MG63 (cell line): ENCODE data around the gene TRIM75. TPM values are rescaled to one million over a fixed set of nuclear protein-coding genes. Genes with fewer than 3 reads are reported as not detected.
"Not testable (repeated sequence)": the region's sequence is repeated elsewhere in the genome, so short reads cannot be mapped to it uniquely, and the experiment has no call there.

Experiments used
- DNase-seq: peaks from one replicate; pipeline ENCODE4 v3.0.0-alpha.2; 2020
- H3K27me3 ChIP-seq: fragments of 250-450 bp; sonication (Bioruptor Pico); 2 replicates; pipeline ENCODE4 v1.5.1; 2020; ENCODE audit warnings: mild to moderate bottlenecking, moderate library complexity
- H3K36me3 ChIP-seq: fragments of 250-450 bp; sonication (Bioruptor Pico); 2 replicates; pipeline ENCODE4 v1.5.1; 2020; ENCODE audit warnings: mild to moderate bottlenecking, moderate library complexity
- H3K4me3 ChIP-seq: fragments of 250-450 bp; sonication (Bioruptor Pico); 2 replicates; pipeline ENCODE4 v1.5.1; 2020; ENCODE audit warnings: mild to moderate bottlenecking, moderate library complexity
- H3K9me3 ChIP-seq: fragments of 250-450 bp; sonication (Bioruptor Pico); 2 replicates; pipeline ENCODE4 v1.5.1; 2020; ENCODE audit warnings: mild to moderate bottlenecking, moderate library complexity
- total RNA-seq: library from RNA; depleted of rRNA; stranded (reverse); fragments of >200 nt; shearing (Covaris generic); gene quantifications from 2 replicates; pipeline ENCODE4 v1.2.3, GENCODE V29; 2014; ENCODE audit warnings: low replicate concordance

The TRIM75 gene
- total RNA-seq, 1 experiment from 2014 or later = not detected

GRCh38 chr4:165058666-165059065 is 5.0 kb downstream of the TRIM75 start:
- no peak for DNase-seq
- Histone ChIP-seq H3K27me3 (no peaks in the 10 kb centered on the region), H3K9me3 (no peaks in the 10 kb centered on the region), H3K4me3 (no peak overlapping the region), H3K36me3 (no peaks in the 10 kb centered on the region)

DNA sequence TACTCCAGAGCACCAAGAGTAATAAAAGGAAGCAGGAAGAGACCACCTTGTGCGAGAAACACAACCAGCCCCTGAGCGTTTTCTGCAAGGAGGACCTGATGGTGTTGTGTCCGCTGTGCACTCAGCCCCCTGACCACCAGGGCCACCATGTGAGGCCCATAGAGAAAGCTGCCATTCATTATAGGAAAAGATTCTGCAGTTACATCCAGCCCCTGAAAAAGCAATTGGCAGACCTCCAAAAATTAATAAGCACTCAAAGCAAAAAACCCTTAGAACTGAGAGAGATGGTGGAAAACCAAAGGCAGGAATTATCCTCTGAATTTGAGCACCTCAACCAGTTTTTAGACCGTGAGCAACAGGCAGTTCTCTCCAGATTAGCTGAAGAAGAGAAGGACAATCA is 5.7 kb downstream of the TRIM75 start:
- no peak for DNase-seq
- no peaks in the 10 kb centered on the region for H3K27me3 ChIP-seq
- H3K4me3 ChIP-seq = no peak overlapping the region
- H3K36me3 ChIP-seq = no peaks in the 10 kb centered on the region
- no peaks in the 10 kb centered on the region for H3K9me3 ChIP-seq

DNA sequence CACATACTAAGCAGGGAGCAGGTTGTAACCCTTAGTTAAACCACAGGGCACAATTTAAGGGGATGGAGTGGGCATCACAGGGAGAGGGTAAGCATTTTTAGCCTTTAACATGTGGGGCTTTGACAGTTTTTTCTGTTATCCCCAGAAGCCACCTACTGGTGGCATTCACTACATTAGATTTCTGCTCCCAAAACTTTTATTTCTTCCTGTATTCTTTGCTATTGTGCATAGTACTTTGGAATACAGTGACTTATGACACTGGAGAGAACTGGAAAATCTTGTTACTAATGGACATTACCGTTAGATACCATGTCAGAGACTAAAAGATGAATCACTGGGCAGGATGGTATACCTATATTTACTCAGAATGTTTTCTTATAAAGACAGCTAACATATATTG is 7.3 kb downstream of the TRIM75 start:
- Histone ChIP-seq H3K9me3 (no peaks in the 10 kb centered on the region), H3K4me3 (no peak overlapping the region), H3K36me3 (no peaks in the 10 kb centered on the region), H3K27me3 (no peaks in the 10 kb centered on the region)
- no peak for DNase-seq

- DNase-seq = no peak
- H3K36me3 ChIP-seq = no peaks in the 10 kb centered on the region
- H3K27me3 ChIP-seq = no peaks in the 10 kb centered on the region
- no peak overlapping the region for H3K4me3 ChIP-seq
- H3K9me3 ChIP-seq = no peaks in the 10 kb centered on the region
These were observed 16.9 kb downstream of the TRIM75 start for GRCh38 chr4:165070560-165070959.

DNA sequence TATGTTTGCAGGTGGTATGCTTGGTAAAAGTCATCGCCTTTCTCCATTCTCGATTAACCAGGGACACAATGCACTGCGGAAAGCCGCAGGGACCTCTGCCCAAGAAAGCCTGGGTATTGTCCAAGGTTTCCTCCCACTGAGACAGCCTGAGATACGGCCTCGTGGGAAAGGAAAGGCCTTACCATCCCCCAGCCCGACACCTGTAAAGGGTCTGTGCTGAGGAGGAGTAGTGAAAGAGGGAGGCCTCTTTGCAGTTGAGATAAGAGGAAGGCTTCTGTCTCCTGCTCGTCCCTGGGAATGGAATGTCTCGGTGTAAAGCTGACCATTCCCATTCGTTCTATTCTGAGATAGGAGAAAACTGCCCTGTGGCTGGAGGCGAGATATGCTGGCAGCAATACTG is 19.7 kb downstream of the TRIM75 start:
- not testable (repeated sequence) for H3K27me3 ChIP-seq, DNase-seq, H3K9me3 ChIP-seq, H3K36me3 ChIP-seq, H3K4me3 ChIP-seq

- DNase-seq = no peak
- no peaks in the 10 kb centered on the region for H3K27me3 ChIP-seq
These were observed 23.4 kb downstream of the TRIM75 start for GRCh38 chr4:165077034-165077578.

GRCh38 chr4:165079476-165079875 is 25.8 kb downstream of the TRIM75 start:
- Histone ChIP-seq H3K27me3 (no peaks in the 10 kb centered on the region), H3K4me3 (no peak overlapping the region), H3K9me3 (no peaks in the 10 kb centered on the region), H3K36me3 (no peaks in the 10 kb centered on the region; the same call in 1 of the 2 replicates)
- no peak for DNase-seq

More at GRCh38 chr4:165077034-165077578, 23.4 kb downstream of the TRIM75 start:
- Histone ChIP-seq H3K36me3 (no peaks in the 10 kb centered on the region; the same call in 1 of the 2 replicates), H3K4me3 (no peak overlapping the region), H3K9me3 (no peaks in the 10 kb centered on the region)

DNA sequence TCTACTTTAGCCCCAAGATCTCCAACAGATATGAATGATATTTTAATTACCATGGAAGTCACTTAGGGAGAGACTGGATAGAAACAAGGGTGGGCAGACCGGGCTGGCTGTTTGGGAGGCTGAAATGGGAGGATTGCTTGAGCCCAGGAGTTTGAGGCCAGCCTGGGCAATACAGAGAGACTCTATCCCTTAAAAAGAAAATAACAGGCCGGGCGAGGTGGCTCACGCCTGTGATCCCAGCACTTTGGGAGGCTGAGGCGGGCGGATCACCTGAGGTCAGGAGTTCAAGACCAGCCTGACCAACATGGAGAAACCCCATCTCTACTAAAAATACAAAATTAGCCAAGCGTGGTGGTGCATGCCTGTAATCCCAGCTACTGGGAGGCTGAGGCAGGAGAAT is 31.1 kb downstream of the TRIM75 start:
- not testable (repeated sequence) for H3K36me3 ChIP-seq, H3K4me3 ChIP-seq, H3K9me3 ChIP-seq, DNase-seq, H3K27me3 ChIP-seq

- Histone ChIP-seq H3K9me3 (no peaks in the 10 kb centered on the region), H3K36me3 (no peaks in the 10 kb centered on the region), H3K4me3 (no peak overlapping the region), H3K27me3 (no peaks in the 10 kb centered on the region)
- no peak for DNase-seq
These were observed 32.3 kb downstream of the TRIM75 start for GRCh38 chr4:165085946-165086345.

DNA sequence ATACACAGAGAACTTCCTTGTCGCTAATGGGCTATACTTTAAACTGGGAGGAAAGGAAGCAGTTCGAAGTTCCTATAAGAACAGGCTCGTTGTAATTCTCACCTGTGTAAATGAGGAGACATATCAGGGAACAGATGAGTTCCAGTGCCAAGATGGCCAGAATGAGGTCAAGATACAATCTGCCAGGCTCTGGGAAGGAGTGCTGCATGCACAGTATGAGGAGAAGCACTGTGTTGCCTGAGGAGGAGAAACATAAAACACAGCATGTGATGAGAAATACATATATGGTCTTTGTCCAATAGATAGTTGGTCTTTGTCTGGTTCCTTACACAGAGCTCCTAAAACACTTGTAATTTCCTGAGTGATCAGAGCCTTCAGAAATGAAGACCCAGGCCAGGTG is 34.7 kb downstream of the TRIM75 start:
- no peaks in the 10 kb centered on the region for H3K36me3 ChIP-seq
- no peak for DNase-seq
- no peaks in the 10 kb centered on the region for H3K9me3 ChIP-seq
- H3K27me3 ChIP-seq = no peaks in the 10 kb centered on the region
- H3K4me3 ChIP-seq = no peak overlapping the region

DNA sequence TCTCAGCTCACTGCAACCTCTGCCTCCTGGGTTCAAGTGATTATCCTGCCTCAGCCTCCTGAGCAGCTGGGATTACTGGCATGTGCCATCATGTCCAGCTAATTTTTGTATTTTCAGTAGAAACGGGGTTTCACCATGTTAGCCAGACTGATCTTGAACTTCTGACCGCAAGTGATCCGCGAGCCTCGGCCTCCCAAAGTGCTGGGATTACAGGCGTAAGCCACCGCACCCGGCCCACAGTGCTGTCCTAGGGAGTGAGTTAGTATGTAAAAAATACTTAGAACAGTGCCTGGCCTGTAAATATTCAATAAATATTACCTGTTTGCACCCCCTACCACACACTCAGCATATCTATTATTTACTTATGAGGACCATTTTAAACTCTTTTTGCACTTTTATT is 38.5 kb downstream of the TRIM75 start:
- DNase-seq, H3K9me3 ChIP-seq, H3K36me3 ChIP-seq, H3K4me3 ChIP-seq, H3K27me3 ChIP-seq: not testable (repeated sequence)

GRCh38 chr4:165094873-165095272 is 41.2 kb downstream of the TRIM75 start:
- Histone ChIP-seq H3K9me3 (no peaks in the 10 kb centered on the region), H3K4me3 (no peak overlapping the region), H3K27me3 (no peaks in the 10 kb centered on the region), H3K36me3 (no peaks in the 10 kb centered on the region)
- DNase-seq = no peak

DNA sequence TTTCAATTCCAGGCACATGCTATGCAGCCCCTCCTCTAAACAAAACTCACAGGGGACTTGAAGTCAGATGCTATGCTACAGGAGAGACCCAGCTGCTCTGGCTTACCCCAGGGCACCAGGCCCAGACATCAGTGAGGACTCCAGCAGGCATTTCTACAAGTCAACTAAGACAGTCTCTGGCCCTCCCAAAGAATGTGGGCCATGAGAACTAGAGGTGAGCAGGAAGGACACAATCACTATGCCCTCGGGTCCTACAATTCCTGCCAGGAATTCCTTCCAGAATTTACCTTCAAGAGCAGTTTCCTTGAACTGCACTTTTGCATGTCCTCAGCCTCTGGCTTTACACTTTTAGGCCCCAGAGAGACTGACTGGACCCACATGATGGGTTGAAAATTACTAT is 41.6 kb downstream of the TRIM75 start:
- no peaks in the 10 kb centered on the region for H3K27me3 ChIP-seq
- no peaks in the 10 kb centered on the region for H3K9me3 ChIP-seq
- no peaks in the 10 kb centered on the region for H3K36me3 ChIP-seq
- DNase-seq = no peak
- no peak overlapping the region for H3K4me3 ChIP-seq

DNA sequence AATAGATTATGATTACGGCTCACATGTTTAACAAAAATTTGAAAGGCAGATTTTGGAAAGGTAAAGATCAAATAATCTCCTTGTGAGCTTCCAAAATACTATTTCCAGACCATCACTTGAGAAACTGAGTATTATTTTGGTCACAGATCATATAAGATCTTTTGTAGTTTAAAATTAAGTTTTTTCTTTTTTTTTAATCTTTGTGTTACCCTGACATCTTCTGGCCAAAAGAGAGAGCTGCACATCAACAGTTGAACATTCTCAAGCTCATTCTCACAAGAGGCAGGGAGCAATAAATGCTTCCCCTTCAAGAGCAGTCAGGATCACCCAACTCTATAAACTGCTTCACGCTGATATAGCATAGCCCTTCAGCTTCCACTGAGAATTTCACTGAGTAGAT is 43.1 kb downstream of the TRIM75 start:
- no peak for DNase-seq
- no peak overlapping the region for H3K4me3 ChIP-seq
- no peaks in the 10 kb centered on the region for H3K36me3 ChIP-seq
- no peaks in the 10 kb centered on the region for H3K27me3 ChIP-seq
- no peaks in the 10 kb centered on the region for H3K9me3 ChIP-seq

DNA sequence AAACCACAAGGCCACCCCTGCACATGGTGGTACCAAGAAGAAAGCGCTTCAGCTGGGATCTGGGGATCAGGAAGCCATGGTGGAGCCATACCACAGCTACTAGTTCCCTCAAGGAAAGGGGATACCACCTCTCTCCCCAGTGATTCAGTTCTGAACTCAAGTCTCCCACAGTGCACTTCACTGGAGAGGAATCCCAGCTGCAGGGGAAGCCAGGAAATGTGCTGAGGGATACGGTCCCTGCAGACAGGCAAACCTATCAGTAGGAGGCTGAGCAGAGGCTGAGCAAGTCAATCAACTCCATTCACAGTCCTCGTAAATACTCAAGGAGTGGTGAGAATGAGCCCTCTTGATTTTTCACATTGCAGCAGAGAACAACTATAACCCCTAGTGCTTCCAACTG is 48.0 kb downstream of the TRIM75 start:
- Histone ChIP-seq H3K4me3 (no peak overlapping the region), H3K36me3 (no peaks in the 10 kb centered on the region), H3K27me3 (no peaks in the 10 kb centered on the region), H3K9me3 (no peaks in the 10 kb centered on the region)
- DNase-seq = no peak

DNA sequence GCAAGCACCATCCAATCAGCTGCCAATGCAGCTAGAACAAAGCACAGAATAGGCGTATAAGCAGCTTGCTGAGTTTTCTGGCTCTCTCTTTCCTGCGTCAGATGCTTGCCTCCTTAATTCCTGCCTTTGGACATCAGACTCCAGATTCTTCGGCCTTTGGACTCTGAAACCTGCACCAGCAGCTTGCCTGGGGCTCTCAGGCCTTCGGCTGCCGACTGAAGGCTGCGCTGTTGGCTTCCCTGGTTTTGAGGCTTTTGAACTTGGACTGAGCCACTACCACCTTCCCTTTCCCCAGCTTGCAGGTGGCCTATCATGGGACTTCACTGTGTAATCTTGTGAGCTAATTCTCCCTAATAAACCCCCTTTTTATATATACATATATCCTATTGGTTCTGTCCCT is 52.9 kb downstream of the TRIM75 start:
- Histone ChIP-seq H3K36me3 (no peaks in the 10 kb centered on the region), H3K27me3 (no peaks in the 10 kb centered on the region), H3K9me3 (no peaks in the 10 kb centered on the region), H3K4me3 (no peak overlapping the region)
- no peak for DNase-seq
